HG02870 (cell line): Measurements from ENCODE around the gene IARS2.
"Not testable (repeated sequence)": the region's sequence is repeated elsewhere in the genome, so short reads cannot be mapped to it uniquely, and the experiment has no call there.

ENCODE experiments used
- ATAC-seq: cut with Tn5 transposase; IDR thresholded peaks from one replicate; pipeline ENCODE4 v1.9.1; 2021; ENCODE audit warnings: mild to moderate bottlenecking, moderate library complexity; ENCODE audit not compliant: unreplicated experiment

Gene IARS2

DNA sequence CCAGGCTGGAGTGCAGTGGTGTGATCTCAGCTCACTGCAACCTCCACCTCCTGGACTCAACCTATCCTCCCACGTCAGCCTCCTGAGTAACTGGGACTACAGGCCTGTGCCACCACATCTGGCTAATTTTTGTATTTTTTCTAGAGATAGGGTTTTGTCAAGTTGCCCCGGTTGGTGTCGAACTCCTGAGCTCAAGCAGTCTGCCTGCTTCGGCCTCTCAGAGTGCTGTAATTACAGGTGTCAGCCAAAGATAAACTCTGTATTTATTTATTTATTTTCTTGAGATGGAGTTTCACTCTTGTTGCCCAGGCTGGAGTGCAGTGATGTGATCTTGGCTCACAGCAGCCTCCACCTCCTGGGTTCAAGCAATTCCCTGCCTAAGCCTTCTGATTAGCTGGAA lies 18.7 kb downstream of the IARS2 start:
- ATAC-seq, result not testable (repeated sequence)

GRCh38 chr1:220113136-220113695 lies 19.3 kb downstream of the IARS2 start:
- peak; percentile 58 for ATAC-seq

GRCh38 chr1:220119043-220119512 lies 25.1 kb downstream of the IARS2 start:
- no peak for ATAC-seq

DNA sequence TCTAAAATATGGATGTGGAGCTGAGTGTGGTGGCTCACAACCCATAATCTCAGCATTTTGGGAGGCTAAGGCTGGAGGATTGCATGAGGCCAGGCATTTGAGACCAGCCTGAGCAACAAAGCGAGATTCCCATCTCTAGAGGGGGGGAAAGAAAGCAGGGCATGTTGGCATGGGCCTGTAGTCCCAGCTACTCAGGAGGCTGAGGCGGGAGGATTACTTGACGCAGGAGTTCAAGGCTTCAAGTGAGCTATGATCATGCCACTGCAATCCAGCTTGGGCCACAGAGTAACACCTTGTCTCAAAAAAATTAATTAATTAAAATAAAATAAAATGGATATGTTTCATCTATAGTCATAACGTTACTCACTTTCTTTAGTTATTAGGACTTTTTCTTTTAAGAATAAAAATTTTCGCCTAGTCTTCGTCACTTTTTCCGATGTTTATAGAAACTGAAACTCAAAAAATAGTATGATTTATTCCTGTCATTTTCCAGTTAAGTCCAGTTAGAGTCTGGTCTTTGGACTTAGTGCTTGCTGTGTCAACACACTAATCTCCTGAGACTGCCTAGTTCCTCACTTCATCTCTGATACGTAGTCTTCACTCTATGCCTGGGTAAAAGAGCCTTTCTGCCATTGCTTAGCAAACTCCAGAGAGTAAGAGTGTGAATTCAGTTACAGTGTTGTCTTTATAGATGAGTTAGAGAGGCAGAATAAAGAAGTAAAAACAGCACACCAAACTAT lies 28.0 kb downstream of the IARS2 start:
- no peak for ATAC-seq

DNA sequence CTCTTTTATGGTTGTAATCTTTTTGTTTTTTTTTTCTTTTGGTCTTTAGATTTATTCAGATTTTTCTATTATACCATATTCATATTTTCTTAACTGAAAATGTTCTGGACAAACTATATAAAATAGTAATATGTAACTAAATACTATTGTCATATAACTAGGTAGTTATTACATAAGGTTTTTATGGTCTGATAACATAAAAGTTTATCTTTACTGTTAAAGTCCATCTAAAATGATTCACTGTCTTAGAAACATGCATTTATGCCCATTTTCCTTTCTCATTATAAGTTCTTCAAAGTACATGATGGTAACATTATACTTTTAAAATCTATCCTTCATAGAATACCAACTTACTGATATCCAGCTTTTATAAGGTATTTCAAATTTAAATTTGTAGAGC lies 29.1 kb downstream of the IARS2 start:
- ATAC-seq, result no peak

DNA sequence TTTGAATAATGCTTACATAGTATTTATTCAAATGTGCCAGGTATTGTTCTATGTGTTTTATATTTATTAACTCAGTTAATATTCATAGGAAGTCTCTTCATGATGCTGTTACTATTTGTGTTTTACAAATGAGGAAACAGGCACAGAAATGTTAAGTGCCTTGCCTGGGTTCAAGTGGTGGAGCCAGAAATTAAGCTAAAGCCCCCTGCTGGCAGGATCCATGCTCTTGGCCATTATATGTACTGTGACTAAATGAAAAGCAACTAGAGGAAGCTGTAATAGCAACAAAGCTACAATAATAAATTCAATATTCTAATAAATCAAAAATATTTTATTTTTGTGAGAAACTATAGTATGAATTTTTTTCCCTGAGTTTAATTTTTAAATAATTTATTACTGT lies 30.0 kb downstream of the IARS2 start:
- ATAC-seq, result no peak

DNA sequence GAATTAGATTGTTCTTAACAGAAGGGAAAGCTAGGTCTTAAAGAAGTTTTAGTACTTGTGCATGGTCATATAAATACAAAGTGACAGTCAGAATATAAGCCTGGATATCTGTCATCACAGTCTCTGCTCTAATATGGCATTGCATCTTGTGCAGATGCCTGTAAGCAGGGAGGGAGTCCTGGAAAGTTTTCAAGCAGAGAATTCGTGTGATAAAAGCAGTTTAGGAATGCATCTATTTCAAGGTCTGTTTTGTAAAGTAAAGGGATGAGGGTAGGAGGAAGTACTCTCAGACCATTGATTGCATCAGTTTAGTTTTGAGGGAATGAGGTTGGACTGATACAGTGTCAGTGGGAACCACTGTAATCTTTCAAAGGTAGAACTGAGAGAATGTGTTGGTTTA lies 30.6 kb downstream of the IARS2 start:
- ATAC-seq, result no peak

DNA sequence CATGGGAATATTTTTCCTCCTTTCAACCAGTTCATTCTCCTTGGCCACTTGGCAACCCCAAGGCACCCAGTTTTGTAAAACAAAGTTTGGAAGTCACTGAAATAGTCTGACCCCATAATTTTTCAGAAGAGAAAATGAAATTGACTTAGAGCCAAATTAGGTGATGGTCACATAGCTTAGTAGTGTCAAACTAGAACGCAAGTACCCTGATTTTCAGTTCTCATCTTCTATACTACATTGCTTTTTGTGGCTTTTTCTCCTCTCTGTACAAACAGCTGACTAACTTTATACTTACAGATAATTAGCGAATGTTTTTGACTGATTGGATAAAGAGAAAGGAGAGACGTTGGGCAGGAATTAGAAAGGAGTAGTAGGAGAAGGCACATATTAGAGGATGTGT lies 33.1 kb downstream of the IARS2 start:
- peak; percentile 46 for ATAC-seq

DNA sequence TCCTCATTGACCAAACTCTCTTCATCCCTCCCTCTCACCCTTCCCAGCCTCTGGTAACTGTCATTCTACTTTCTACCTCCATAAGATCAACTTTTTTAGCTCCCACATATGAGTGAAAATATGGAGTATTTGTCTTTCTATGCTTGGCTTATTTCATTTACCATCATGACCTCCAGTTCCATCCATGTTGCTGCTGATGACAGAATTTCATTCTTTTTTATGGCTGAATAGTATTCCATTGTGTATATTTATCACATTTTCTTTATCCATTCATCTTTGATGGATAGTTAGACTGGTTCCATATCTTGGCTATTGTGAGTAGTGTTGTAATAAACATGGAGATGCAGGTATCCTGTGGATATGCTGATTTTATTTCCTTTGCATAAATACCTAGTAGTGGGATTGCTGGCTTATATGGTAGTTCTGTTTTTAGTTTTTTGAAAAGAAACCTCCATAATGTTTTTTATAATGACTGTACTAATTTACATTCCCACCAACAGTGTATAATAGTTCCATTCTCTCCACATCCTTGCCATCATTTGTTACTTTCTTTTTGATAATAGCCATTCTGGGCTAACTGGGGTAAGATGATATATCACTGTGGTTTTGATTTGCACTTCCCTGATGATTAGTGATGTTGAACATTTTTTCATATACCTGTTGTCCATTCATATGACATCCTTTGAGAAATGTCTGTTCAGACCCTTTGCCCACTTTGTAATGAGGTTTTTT lies 35.7 kb downstream of the IARS2 start:
- no peak for ATAC-seq

DNA sequence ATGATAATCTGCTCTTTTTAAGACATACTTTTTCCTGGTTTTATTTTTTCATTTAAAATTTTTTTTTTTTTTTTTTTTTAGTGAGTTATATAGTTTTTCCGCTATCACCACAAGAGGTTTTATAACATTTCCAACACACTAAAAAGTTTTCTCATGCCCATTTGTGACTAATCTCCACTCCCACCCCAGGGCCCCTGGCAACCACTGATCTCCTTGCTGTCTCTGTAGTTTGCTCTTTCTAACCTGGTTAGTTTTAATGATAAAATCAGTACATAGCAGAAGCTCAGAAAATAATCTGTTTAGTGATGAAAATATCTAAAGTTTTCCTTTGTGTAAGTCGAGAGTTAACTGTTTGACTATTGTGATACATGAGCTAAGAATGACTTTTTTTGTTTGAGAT lies 41.8 kb downstream of the IARS2 start:
- ATAC-seq, result no peak

GRCh38 chr1:220137019-220137786 lies 43.3 kb downstream of the IARS2 start:
- no peak for ATAC-seq

DNA sequence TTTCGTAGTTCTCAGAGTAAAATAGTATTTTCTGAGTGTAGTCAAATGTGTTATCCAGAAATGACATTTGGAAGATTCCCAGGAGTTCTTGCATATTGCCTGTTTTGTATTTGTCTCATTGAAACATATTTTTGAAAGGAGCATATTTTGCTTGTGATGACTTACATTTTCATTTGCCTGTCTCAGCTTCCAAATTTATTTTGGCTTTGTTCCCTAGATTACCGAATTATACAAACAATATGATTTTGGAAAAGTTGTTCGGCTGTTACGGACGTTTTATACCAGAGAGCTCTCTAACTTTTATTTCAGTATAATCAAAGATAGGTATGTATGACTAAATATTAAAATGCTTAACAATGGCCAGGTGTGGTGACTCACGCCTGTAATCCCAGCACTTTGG lies 46.0 kb downstream of the IARS2 start:
- ATAC-seq, result no peak

- no peak for ATAC-seq
These were observed 50.1 kb downstream of the IARS2 start for GRCh38 chr1:220144051-220144450.

DNA sequence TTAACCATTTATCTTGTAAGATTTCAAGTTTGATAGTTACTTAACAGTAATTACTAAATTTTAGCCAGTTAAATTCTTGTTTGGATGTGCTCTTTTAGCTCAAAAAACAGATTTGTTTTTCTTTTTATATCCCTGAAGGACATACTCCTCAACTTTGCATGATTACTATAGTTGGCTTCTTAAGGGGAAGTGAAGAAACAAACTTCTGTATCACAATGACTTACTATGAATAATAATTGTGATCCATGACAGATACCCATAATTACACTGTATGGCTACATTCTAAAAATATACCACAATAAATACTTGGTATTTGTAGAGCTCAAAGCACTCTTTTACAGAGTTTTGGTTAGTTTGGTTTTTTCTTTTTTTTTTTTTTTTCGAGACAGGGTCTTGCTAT lies 55.8 kb downstream of the IARS2 start:
- ATAC-seq, result peak; percentile 69

- no peak for ATAC-seq
These were observed 57.5 kb downstream of the IARS2 start for GRCh38 chr1:220151454-220151853.

DNA sequence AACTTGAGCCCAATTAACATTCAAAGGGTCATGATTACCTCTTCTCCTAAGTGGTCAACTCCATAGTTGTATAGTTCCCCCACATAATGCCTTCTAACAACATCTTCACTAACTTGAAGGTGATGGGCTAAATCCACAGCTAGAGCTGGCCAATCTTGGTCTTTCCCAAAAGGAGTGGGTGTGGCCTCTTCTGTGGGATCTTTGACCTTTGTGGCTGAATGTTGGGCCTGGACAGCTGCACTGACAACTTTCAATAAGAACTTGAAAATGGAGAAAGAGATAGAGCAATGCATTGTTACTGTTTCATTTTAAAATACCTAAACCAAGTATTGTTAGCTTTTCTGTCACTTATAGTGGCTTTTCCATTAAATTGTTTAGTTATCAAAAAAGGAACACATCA lies 59.2 kb downstream of the IARS2 start:
- ATAC-seq, result no peak

GRCh38 chr1:220156620-220157146 lies 62.8 kb downstream of the IARS2 start:
- no peak for ATAC-seq

DNA sequence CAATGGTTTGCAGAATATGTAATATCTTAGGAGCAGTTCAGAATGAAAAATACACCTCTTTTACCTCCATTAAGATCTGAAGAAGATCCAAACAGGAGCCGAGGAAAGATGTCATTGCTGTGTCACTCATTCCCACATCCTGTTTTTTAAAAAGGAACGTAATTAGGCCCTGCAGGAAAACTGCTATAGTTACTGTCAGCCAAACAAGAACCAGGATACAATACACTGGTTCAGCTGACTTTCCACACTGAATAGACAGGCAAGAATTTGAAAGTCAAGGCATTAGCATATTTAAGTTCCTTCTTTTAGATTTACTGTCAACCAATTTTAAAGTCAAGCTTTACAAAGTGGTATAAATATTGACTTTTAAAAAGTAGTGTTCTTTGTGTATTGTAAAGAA lies 63.8 kb downstream of the IARS2 start:
- ATAC-seq, result no peak

GRCh38 chr1:220158530-220158929 lies 64.6 kb downstream of the IARS2 start:
- ATAC-seq, result not testable (repeated sequence)

DNA sequence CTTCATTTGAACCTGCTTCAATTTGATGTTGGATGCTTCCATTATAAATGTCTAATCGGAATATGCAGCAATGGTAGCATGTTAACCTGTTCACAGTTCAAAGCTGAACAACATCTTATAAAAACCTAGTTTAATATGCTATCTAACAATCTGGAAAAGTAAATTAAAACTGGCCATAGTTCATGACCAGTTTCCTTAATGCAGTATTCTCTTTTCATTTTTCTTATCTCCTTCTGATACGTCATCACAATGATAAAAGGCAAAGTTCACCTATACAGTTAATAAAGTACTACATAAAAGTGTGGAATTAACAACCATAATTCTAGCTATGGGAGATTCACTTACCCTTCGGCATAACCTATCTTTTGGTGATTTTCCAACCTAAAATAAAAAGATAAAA lies 65.1 kb downstream of the IARS2 start:
- ATAC-seq, result no peak

DNA sequence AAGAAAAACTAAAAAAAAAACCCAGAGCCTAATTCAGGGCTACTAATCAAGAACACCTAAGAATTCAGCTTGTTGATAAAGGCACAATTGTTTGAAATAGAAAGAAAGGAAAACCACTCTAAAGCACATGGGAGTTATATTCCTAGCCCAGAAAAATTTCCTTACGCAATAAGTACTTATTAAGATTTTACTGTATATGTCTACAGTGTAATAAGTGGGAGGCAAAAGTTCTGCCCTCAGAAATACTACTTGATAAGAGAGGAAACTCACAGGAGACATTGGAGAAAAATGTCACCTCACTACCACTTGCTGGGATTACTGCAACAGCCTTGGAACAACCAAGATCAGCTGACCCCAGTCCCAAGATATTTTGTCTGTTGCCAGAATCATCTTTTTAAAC lies 66.1 kb downstream of the IARS2 start:
- no peak for ATAC-seq
